Stimulated activated CD4-positive, alpha-beta T cell treated with anti-CD3 and anti-CD28 coated beads, Interleukin-1b, Interleukin-23, amount 100 ng/mL, for 24 hours (primary cell): Measurements from ENCODE around the gene CLDN6.

ENCODE experiments used
- DNase-seq, 4 experiments: peaks; one replicate each; pipeline ENCODE4 v3.0.0-alpha.2; 2020; ENCODE audit warnings: low read depth in 4 of 4, low spot score in 1 of 4

CLDN6 gene

DNA sequence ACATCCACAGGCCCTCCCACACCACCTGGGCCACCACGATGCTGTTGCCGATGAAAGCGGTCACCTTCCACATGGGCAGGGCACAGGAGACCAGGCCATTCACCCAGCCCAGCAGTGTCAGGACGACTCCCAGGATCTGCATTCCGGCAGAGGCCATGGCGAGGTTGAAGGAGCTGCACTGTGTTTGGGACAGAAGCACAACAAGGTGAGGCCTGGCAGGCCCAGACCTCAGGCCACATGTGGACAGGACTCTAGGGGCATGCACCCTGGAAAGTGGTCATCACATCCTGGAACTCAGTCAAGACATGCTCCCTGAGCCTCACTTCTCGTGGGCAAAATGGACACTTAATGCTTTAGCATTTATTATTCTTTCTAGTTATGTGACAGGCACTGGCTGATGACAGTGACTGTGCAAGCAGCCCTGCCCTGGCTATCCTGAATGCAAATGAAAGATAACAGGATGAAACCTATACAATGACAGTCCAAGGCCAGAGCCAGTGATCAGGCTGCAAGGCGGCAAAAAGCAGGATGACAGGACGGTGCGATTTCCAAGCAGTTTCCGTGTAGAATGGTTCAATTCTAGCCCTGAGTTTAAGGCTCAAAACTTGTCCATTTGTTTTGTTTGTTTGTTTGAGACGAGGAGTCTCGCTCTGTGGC lies 2.0 kb downstream of the CLDN6 start:
- DNase-seq = no peak

DNA sequence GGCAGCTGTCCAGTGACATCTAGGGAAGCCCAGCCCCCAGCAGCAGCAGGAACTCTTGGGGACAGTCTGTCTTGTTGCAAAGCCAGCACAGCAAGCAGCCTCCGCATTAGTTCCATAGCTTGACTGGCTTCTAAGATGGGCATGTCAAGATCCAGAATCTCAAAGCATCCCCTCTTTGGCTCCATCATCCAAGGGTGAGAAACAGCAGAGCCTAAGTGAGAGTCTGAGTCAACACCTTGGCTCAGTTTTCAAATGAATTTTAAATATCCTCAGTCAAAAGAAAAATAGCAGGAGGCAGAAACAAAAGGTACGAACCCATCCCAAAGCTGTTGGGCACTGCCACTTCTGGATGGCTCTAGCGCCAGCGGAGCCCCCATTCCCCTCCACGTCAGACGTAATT lies 3.0 kb downstream of the CLDN6 start:
- DNase-seq = no peak

DNA sequence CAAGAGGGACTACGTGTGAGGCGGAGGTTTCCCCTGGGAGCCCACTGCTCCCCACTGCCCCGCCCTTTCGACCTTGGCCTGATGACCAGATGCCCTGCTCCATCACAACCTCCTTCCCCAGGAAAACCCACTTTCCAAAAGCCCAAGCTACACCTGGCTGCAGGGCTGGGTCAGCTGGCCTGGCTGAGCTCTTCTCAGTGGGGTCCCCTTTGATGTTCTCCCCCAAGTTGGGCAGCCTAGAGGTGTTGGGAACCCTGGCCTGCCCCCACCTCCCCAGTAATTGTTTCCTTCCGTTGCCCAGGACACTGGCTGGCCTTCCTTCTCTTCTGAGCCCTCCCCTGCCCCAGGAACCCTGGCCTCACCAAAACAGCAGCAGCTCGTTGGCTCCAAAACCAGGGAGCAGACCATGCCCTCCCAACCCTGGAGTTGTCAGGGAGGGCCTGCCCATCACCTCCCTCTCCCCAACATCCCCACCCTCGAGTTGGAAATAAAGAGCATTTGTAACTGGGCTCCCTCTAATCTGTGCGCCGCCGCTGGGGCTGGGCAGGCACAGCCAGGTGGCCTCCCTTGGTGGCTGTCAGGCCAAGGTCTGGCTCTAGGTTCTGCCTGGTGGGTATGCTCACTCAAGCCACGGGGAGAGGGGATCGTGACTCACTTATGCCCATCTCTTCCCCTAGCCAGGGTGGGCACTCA lies 3.8 kb downstream of the CLDN6 start:
- no peak for DNase-seq

DNA sequence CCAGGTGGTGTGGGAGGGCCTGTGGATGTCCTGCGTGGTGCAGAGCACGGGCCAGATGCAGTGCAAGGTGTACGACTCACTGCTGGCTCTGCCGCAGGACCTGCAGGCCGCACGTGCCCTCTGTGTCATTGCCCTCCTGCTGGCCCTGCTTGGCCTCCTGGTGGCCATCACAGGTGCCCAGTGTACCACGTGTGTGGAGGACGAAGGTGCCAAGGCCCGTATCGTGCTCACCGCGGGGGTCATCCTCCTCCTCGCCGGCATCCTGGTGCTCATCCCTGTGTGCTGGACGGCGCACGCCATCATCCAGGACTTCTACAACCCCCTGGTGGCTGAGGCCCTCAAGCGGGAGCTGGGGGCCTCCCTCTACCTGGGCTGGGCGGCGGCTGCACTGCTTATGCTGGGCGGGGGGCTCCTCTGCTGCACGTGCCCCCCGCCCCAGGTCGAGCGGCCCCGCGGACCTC lies 4.5 kb downstream of the CLDN6 start:
- no peak for DNase-seq

DNA sequence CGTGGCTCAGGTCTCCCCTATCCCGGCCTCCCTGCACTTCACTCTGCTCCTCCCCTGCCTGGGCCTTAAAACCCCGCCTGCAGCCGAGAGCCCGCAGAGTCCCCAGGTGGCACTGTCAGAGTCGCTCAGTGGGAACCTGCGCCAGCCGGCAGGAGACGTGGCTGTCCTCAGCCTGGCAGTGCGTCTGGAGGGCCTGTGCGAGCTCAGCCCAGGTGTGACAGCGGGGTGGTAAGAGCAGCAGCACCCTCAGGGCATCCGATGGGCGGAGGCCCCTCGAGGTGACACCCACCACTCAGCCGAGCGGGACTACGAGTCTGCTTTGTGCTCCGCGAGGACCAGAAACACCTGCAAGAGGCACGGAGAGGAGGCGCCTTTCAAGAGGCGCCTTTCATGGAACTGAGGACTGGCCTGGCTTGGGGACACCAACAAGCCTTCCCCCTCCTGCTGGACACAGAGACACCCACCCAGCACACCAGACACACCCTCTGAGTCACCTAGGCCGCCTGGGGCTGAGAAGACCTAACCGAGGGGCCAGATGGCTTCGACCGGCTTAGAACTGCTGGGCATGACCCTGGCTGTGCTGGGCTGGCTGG lies 5.1 kb downstream of the CLDN6 start, which contains the start of gene CLDN9:
Gene CLDN9, plus strand, starts transcription at position 96 of the 593 bp plus-strand sequence. Its CDS starts 440 bp downstream, at position 536.
- DNase-seq = no peak

DNA sequence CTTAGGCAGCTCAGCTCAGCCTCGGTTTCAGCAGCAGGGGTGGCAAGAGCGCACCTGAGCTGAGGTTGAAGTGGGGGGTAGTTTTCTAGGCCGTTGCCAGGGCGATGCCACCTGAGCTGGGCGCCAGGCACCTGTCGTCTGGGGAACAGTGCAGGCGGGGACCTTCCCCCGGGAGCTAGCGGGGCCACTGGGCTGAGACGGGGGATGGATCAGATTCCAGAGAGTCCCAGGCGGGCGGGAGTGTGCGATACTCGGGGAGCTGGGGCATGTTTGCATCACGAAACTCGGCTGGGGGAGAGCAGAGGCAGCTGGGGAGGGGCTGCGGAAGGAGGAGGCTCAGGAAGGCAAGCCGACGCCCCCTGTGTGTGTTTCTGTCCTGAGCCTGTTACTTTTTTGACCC lies 5.7 kb downstream of the CLDN6 start:
- DNase-seq = no peak

DNA sequence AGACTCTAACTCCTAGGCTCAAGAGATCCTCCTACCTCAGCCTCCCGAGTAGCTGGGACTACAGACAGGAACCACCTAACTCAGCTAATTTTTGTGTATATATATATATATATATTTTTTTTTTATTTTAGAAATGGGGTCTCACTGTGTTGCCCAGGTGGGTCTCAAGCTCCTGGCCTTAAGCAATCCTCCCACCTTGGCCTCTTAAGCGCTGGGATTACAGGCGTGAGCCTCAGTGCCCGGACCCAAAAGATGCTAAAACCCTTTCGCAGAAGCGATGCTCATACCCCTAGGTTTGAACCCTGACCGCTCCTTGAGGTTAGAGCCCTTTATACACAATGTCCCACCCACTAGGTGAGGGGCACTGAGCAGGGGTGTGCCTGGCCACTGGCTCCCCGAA lies 7.5 kb downstream of the CLDN6 start:
- DNase-seq = no peak

DNA sequence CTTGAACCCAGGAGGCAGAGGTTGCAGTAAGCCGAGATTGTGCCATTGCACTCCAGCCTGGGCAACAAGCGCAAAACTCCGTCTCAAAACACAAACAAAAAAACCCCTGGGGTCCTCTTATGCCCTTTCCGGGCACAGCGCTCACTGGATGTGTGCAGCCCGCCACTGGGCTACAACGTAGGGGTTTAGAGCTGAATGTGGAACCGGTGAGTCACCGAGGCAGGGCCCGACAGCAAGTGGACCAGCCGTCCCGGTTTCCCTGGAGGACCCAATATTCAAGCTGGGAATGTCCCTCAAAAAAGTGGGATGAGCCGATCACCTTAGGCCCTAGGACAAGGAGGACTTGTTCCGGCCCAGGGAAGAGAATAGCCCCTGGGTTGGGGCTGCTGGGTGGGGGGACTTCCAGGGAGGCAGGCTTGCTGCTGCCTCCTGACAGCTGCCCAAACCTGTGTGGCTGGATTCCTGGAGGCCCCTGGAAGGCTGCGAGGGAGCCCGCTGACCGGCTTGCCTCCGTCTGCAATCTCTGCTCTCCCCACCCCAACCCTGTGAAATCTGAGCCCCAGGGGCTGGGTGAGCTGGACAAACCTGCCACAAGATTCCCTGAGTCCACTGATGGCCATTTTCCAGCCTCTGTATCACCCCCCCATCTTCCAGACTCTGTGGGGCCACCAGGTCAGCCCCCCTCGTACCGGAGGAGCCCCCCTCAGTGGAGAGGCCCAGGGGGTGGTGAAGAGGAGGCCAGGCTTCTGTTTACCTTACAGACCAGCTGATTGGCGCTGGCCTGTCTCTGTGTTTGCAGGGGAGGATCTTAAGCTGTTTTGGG lies 8.2 kb downstream of the CLDN6 start:
- DNase-seq = no peak

DNA sequence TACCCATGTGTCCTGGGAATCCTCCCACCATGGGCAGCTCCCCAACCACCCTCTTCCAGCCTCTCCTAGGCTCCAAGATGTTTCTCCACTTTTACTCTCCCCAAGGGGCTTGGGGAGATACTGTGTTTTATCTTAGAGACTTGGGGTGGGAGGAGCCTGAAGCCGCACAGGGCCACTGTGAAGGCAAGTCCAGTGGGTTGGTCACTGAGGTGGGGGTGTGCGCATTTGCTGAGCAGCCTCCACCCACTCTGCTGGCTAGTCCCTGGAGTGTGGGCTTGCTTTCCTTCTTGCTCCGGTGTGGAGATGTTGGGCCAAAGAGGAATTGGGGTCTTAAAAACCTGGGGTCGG lies 9.3 kb downstream of the CLDN6 start:
- no peak for DNase-seq

DNA sequence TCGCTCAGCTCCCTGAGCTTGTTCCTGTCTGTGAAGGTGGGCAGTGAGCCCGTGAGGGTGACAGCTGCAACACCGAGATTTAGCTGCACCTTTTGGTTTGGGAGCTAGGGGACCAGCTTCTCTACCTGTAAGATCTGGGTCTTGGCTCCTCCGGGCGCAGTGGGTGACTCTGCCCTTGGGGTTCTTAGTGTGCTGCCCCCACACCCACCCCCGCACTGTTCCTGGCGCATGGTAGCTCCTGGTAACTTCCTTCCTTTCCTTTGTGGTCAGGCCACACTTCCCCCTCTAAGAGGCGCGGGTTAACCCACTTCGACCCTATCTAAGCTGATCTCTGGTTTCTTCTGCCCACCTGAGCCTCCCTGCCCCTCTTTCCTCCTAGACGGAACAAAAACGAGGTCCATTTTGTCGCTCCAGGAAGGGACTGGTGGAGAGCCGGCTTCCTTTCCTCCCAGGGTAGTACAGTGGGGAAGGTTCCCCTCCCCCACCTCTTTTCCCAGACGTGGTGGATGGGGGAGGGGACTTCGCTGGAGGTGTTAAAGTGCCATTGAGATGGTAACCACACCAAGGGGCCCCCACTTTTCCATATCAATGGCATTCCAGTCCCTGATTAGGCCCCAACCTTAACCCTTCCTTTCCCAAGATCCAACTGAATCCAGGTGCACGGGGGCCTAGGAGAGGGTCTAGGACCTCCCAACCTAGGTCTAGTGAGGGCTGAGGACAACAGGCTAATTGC lies 9.9 kb downstream of the CLDN6 start:
- no peak for DNase-seq

DNA sequence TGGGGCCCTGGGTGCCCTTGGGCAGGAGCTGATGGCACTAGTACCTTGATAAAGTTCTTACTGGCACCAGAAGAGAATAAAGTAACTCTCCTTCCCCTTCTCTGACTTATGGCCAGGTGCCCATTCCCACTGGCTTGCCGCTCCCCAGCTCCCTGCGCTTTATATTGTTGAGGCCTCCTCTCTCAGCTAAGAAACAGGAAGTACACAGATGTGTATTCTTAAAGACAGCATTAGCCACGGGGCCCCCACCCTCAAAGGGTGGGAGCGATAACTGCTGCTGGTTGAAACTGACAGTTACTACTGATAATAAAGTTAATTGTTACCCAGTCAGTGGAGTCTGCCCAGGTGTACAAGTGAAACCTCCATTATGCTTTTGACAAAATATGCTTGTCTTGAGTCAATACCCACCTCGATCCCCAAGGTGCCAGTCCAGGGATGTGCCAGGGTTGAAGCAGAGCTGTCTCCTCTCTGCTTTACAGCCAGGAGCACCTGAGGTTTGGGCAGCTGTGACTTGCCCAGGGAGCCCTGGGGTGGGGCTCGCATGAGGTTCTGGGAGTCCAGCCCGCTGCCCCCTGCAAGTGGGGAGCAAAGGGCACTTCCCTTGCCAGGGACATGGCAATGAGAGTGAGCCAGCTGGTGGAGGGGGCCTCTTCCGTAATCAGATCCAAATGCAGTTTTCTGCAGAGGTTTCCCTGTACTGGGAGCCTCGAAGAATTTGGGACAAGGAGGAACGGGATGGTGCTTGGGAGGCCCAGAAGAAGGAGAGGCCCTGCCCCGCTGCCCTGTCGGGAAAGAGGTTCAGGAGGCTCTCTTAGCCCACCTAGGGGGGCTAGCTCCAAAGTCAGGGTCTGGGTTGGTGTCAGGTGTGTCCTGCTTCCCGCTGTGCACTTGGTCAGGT lies 10.7 kb downstream of the CLDN6 start:
- no peak for DNase-seq

DNA sequence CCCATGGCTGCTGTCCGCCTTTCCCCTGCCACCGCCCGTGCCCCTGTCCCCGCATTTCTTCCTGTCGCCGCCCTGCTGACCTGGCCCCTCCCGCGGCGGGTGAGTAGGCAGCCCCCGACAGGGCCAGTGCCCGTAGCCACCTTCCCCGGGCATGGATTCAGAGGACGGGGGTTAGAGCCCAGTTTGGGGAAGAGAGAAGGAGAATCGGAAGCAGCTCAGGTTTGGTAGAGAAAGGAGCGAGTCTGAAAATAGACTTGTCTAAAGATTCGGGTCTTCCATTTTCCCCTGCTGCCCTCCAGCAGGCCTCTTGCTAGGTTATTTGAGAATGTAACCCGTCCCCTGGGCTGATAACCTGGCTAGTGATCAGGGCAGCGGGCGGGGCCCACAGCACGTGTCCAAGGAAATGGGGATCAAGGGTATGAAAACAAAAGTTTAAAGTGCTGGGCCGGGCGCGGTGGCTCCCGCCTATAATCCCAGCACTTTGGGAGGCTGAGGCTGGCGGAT lies 13.2 kb downstream of the CLDN6 start:
- DNase-seq = no peak

DNA sequence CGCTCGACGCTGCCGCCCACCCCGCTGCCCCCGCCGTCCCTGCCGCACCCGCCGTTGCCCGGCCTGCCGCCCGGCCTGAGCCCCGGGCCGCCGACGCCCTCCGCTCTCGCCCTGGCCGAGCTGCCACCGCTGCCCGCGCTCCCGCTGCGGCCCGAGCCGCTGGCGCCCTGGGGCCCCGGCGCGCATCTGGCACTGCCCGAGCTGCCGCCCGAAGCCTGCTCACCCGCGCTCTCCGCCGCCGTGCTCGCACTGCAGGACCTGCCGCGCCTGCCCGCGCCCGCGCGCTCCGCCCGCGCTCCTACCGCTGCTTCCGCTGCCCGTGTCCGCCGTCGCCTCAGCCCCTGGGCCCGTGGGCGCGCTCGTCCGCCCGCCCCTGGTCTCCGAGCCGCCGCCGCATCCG lies 13.7 kb downstream of the CLDN6 start:
- no peak for DNase-seq

DNA sequence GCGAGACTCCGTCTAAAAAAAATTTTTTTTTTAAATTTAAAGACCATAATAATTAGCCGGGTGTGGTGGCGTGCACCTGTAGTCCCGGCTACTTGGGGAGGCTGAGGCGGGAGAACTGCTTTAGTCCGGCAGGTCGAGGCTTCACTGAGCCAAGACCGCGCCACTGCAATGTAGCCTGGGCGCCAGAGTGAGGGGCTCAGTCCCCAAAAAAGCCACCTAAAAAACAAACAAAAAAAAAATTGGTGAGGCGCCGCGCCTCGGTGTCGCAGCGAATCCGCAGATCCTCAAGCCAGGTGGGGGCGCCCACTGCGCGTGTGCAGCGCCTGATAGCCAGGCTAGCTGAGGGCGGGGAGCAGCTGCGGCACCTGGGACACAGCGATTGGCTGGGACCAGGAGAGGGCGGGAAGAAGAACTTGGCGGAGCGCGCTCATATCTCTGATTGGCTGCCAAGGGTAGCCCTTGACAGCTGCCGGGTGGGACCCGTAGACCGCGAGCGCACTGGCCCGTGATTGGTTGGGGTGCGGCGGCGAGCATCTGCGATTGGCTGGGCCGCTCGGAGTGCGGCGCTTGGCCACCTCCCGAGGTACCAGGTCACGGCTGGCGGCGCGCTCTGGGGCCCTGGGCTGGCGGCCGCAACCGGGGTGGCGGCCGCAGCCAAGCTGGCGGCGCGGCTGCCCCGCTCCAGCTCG lies 14.3 kb downstream of the CLDN6 start:
- DNase-seq = peak; percentile 81 to 96 (median 88)

DNA sequence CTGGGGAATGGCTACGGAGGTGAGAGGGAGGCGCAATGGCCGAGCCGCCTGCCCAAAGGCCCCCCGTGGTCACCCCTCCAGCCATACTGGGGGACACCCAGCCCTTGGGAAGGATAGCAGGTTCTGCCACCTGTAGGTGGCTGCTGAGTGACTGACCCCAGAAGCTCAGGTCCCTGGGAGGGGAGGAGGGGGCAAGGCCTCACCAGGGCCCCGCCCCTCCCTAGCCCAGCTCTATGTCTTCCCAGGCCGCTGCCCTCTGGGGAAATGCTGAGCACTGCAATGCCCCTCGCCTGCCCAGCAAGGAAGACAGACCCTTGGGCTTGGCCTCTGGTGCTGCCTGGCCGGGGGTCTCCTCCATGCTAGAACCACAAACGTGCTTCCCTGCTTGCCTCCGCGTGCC lies 16.7 kb downstream of the CLDN6 start:
- no peak for DNase-seq

DNA sequence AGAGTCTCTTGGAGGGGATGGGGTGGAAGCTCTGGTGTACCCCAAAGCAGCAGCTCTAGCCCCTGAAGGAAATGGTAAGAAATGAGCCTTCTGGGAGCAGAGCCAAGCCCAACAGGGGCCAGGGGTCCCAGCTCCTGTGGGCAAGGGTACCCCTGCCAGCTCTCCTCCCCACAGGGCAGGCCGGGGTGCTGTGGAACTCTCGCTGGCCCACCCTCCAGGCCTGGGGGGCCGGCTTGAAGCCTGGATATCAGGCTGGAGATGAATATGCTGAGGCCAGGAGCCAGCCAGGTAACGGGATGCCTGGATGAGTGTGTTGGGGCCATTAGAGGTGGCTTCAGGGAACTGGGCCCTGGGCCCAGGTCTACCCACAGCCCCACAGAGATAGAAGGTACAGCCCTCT lies 17.4 kb downstream of the CLDN6 start:
- no peak for DNase-seq

DNA sequence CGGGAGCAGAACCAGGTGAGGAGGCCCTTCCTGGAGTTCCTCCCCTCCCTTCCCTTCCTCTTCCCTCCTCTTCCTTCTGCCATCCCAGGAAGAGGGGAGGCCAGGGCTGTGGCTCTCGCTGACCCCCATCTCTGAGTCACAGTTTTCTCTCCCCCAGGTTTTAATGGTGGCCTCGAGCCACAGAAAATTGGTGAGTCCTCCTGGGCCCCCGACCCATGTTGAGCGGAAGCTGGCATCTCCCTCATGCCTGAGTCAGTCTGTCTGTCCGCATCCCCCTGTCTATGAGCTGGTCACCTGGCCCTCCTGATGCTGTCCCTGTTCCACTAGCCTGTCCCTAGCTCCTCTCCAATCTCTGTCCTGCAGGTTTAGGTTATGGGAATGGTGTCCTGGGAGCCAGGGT lies 18.1 kb downstream of the CLDN6 start:
- no peak for DNase-seq

DNA sequence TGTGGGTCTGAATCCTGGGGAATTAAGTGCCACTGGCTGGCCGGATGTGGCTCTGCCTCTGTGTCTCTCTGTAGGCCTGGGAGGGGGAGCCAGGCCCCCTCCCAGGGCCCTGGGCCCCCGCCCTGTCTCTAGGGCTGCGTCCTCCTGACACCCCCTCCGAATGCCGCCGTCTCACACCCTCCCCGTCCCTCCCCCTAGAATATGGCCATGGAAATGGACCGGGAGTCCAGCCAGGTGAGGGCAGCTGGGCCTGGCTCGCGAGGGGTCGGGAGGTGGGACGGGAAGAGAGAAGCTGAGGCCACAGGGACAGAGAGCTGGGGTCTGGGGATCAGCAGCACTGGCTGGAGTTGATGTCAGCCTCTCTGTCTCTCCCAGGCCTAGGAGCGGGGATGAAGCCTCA lies 21.7 kb downstream of the CLDN6 start:
- DNase-seq = no peak

DNA sequence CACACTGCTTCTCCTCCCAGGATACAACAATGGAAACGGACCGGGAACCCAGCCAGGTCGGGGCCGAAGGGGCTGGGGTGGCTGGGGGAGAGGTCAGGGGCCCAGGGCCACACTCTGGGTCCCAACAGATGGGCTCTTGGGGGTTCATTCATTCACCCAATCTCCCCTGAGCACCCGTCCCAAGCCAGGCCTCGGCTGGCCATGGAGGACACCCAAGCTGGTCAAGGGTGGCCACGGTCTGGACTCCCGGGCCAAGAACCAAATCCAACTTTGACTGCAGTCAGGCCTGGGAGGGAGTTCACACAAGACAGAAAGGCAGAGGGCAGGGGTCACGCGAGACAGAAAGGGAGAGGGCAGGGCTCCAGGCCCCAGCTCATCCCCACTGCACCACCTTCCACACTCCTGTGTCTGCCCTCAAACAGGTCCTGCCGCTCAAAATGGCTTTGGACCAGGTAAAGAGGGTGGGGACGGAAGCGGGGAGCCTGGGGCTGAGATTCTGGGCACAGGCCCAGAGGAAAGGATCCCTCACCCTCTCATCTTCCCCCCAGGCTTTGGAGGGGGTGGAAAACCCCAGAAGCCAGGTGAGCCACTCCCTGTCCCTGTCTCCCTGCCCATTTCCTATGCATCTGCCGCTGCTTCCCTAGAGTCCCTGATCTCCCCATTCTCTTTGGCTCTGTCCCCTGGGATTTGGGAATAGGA lies 25.5 kb downstream of the CLDN6 start:
- no peak for DNase-seq
